Kidney (tissue), 14 donors: ENCODE data around the gene IQGAP3. TPM values are rescaled to one million over a fixed set of nuclear protein-coding genes. Genes with fewer than 3 reads are reported as not detected.
"Not testable (repeated sequence)": the region's sequence is repeated elsewhere in the genome, so short reads cannot be mapped to it uniquely, and the experiment has no call there.

Experiments
- DNase-seq, 5 donors: peaks; one replicate each; pipeline ENCODE4 v3.0.0-alpha.2; 2013 to 2020
- FAIRE-seq: peaks from 2 replicates; lab custom pipeline; 2012; peaks lifted over from hg19 to GRCh38; lab: Jason Lieb, UNC
- H3K27ac ChIP-seq, 2 donors: one replicate each; pipeline ENCODE4 v1.7.0; 2013; ENCODE audit warnings: low read depth in 2 of 2, low read length in 2 of 2, inconsistent platforms in 1 of 2
- H3K27me3 ChIP-seq: one replicate; pipeline ENCODE4 v1.7.1; 2013; ENCODE audit warnings: low read length, inconsistent platforms; ENCODE audit not compliant: control insufficient read depth, insufficient read depth
- H3K36me3 ChIP-seq, 3 donors: one replicate each; pipeline versions ENCODE4 v1.7.0 to v1.7.1; 2013; ENCODE audit warnings: low read length in 3 of 3, control low read depth in 1 of 3, inconsistent platforms in 1 of 3; ENCODE audit not compliant: insufficient read depth in 3 of 3, control insufficient read depth in 2 of 3
- H3K4me1 ChIP-seq, 3 donors: one replicate each; pipeline versions ENCODE4 v1.7.0 to v1.7.1; 2013; ENCODE audit warnings: low read length in 3 of 3, inconsistent platforms in 1 of 3, low read depth in 1 of 3; ENCODE audit not compliant: control insufficient read depth in 2 of 3, insufficient read depth in 2 of 3
- H3K4me3 ChIP-seq, 3 donors: one replicate each; pipeline versions ENCODE4 v1.7.0 to v1.8.1; 2013; ENCODE audit warnings: low read length in 3 of 3, control low read depth in 1 of 3, inconsistent platforms in 1 of 3
- H3K9ac ChIP-seq, 3 donors: one replicate each; pipeline versions ENCODE4 v1.7.0 to v1.7.1; 2013; ENCODE audit warnings: low read length in 3 of 3, control low read depth in 1 of 3, inconsistent platforms in 1 of 3
- H3K9me3 ChIP-seq, 3 donors: one replicate each; pipeline versions ENCODE4 v1.7.0 to v1.7.1; 2013; ENCODE audit warnings: low read length in 3 of 3, control low read depth in 1 of 3, inconsistent platforms in 1 of 3; ENCODE audit not compliant: control insufficient read depth in 2 of 3, insufficient read depth in 1 of 3
- intact Hi-C: fragments of 100-400 bp; cut with DNase I; formaldehyde crosslinking; loops from one replicate; pipeline ENCODE4 v1.11.1; 2022
- polyA plus RNA-seq: library from polyadenylated mRNA; stranded (reverse); fragments of 350-450 nt; fragmentation: Illumina TruSeq; extraction: RNeasy Lipid Tissue Mini Kit (QIAGEN cat#74804); gene quantifications from one replicate; pipeline ENCODE4 v1.2.3, GENCODE V29; 2014; ENCODE audit warnings: low read depth, low replicate concordance; ENCODE audit not compliant: insufficient read depth
- total RNA-seq: library from RNA; stranded (reverse); fragmentation: NEBNext Ultra II Directional; extraction: Animal tissue kit (Norgen Biotek cat#: 25700); gene quantifications from one replicate; pipeline ENCODE4 v1.2.1, GENCODE V29; 2021
- TF ChIP-seq, protein P1 (sequence below): IDR thresholded peaks from 3 replicates; pipeline ENCODE4 v1.5.1; 2012; ENCODE audit warnings: mild to moderate bottlenecking, moderate library complexity, borderline replicate concordance; ENCODE audit not compliant: insufficient read depth; ENCODE audit errors: extremely low read depth
- donor health status: control.
- donor health status: control.
- donor health status: control.
- donor health status: control.
- donor health status: control.
- donor health status: DM: yes; HTN: yes; CAD: no.
- donor health status: Normal renal cell carcinoma (clear cell type).

Gene IQGAP3
- total and polyA plus RNA-seq, 2 donors from 2014 or later: 0.13 to 1.7 TPM

DNA sequence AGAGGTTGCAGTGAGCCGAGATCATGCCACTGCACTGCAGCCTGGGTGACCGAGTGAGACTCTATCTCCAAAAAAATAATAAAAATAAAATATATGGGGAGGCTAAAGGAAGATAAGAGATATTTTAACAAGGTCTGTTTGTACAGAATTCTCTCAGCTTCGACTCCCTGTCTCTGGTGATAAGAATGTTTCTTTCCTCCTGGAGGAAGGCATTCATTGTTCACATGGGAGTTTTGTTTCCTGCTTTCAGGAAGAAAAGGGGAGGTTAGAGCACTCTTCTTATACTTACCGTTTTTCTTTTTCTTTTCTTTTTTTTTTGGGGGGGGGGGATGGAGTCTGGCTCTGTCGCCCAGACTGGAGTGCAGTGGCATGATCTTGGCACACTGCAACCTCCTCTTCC lies 17.2 kb upstream of the IQGAP3 start:
- Histone ChIP-seq H3K27ac (no peak overlapping the region), H3K4me1 (peaks cover 0 to 11% (median 5%) of the 10 kb centered on the region in 3 donors), H3K4me3 (no peak overlapping the region), H3K27me3 (no peaks in the 10 kb centered on the region), H3K36me3 (peaks cover 0 to 5% (median 5%) of the 10 kb centered on the region in 3 donors), H3K9ac (no peak overlapping the region), H3K9me3 (no peaks in the 10 kb centered on the region)
- TF ChIP-seq, protein P1, sequence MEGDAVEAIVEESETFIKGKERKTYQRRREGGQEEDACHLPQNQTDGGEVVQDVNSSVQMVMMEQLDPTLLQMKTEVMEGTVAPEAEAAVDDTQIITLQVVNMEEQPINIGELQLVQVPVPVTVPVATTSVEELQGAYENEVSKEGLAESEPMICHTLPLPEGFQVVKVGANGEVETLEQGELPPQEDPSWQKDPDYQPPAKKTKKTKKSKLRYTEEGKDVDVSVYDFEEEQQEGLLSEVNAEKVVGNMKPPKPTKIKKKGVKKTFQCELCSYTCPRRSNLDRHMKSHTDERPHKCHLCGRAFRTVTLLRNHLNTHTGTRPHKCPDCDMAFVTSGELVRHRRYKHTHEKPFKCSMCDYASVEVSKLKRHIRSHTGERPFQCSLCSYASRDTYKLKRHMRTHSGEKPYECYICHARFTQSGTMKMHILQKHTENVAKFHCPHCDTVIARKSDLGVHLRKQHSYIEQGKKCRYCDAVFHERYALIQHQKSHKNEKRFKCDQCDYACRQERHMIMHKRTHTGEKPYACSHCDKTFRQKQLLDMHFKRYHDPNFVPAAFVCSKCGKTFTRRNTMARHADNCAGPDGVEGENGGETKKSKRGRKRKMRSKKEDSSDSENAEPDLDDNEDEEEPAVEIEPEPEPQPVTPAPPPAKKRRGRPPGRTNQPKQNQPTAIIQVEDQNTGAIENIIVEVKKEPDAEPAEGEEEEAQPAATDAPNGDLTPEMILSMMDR: no peak
- intact Hi-C loops: no loop called here
- FAIRE-seq (no peak), DNase-seq (no peak)

DNA sequence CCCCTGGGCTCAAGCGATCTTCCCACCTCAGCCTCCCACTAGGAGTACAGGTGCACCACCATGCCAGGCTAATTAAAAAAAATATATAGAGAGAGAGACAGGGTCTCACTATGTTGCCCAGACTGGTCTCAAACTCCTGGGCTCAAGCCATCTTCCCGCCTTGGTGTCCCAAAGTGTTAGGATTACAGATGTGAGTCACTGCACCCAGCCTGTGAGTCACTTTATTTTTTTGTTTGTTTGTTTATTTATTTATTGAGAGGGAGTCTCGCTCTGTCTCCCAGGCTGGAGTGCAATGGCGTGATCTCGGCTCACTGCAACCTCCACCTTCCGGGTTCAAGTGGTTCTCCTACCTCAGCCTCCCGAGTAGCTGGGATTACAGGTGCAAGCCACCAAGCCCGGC lies 15.6 kb upstream of the IQGAP3 start:
- not testable (repeated sequence) for H3K36me3 ChIP-seq

DNA sequence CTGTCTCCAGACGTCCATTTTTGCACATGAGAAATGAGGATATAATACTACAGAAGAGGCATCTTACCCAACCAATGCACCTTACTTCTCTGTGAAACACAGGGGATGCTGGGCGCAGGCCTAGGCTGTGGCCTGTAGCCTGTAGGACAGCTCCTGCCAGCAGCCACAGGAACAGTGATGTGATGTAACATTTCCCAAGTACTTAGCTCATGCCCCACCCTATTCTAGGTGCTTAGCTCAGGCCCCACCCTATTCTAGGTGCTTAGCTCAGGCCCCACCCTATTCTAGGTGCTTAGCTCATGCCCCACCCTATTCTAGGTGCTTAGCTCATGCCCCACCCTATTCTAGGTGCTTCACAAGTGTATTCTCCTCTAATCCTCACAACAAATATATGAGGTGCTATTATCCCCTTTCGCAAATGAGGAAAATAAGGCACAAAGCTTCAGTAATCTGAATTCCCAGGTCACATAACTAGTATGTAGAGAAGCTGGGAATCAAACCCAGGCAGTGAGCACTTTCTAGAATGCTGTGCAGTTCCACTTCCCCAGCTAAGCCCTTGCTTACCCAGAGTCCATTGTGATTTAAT lies 14.6 kb upstream of the IQGAP3 start:
- H3K4me1 ChIP-seq: peaks cover 0 to 5% (median 4%) of the 10 kb centered on the region in 3 donors
- H3K27ac ChIP-seq: no peak overlapping the region
- H3K4me3 ChIP-seq: no peak overlapping the region
- intact Hi-C loops: no loop called here
- FAIRE-seq (no peak), DNase-seq (no peak)
- TF ChIP-seq, protein P1: no peak
- H3K36me3 ChIP-seq: no peaks in the 10 kb centered on the region
- no peaks in the 10 kb centered on the region for H3K27me3 ChIP-seq
- H3K9ac ChIP-seq: no peak overlapping the region
- H3K9me3 ChIP-seq: no peaks in the 10 kb centered on the region

More for the DNA sequence above, 15.6 kb upstream of the IQGAP3 start:
- DNase-seq, intact Hi-C loops, FAIRE-seq, H3K9ac ChIP-seq, H3K27me3 ChIP-seq, H3K4me3 ChIP-seq, H3K9me3 ChIP-seq, H3K27ac ChIP-seq: not testable (repeated sequence)
- H3K4me1 ChIP-seq: peaks cover 0 to 11% (median 5%) of the 10 kb centered on the region in 3 donors

DNA sequence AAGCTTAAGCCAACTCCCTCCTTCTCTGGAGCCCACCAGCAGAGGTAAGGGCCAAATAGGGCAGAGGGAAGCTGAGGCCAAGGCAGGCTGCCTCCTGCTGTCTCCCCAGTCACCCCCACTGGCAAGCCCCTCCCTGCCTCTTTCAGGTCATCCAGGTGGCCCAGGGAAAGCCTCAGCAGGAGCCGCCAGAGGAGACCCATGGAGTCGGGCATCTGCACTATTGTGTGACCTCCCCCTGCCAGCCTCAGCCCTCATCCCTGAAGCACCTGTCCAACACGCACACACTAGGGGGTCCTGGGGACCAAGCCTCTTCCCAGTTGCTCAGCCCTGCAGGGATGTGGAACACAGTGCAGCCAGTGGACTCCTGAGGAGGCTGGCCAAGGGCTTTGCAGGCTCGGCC lies 14.0 kb upstream of the IQGAP3 start:
- H3K9ac ChIP-seq: no peak overlapping the region
- DNase-seq (no peak), FAIRE-seq (no peak)
- no peaks in the 10 kb centered on the region for H3K9me3 ChIP-seq
- TF ChIP-seq, protein P1: no peak
- no peaks in the 10 kb centered on the region for H3K27me3 ChIP-seq
- no peaks in the 10 kb centered on the region for H3K36me3 ChIP-seq
- intact Hi-C loops: no loop called here
- H3K4me3 ChIP-seq: no peak overlapping the region
- H3K27ac ChIP-seq: no peak overlapping the region
- H3K4me1 ChIP-seq: peaks cover 0 to 5% (median 4%) of the 10 kb centered on the region in 3 donors
